ENCODE measurements around the gene CYB5B.

The CYB5B gene

GRCh38 chr16:69396187-69397061 lies 28.0 kb upstream of the CYB5B start:
- WGBS (ENCODE audit: insufficient coverage, insufficient read length) = no CpG with 5 or more reads among the region's 13 CpGs
- Histone ChIP-seq H3K36me3 (ENCODE audit: control insufficient read depth, insufficient read depth, low read length) (no peaks in the 10 kb centered on the region), H3K4me3 (ENCODE audit: low read length) (no peak overlapping the region), H3K9me3 (ENCODE audit: control insufficient read depth, insufficient read depth, low read length) (no peaks in the 10 kb centered on the region), H3K27me3 (ENCODE audit: control insufficient read depth, insufficient read depth, low read length) (no peaks in the 10 kb centered on the region), H3K27ac (ENCODE audit: low read length) (no peak overlapping the region), H3K4me1 (ENCODE audit: control insufficient read depth, insufficient read depth, low read length) (no peaks in the 10 kb centered on the region; the same call in 1 of the 2 replicates)
- no peak for DNase-seq (ENCODE audit: low read depth, low spot score)

GRCh38 chr16:69397821-69398521 lies 26.4 kb upstream of the CYB5B start:
- no peak for DNase-seq (ENCODE audit: low read depth, low spot score)
- no CpG with 5 or more reads among the region's 6 CpGs for WGBS (ENCODE audit: insufficient coverage, insufficient read length)
- no peak overlapping the region for H3K27ac ChIP-seq (ENCODE audit: low read length)

GRCh38 chr16:69399361-69399760 lies 25.1 kb upstream of the CYB5B start:
- H3K9me3 ChIP-seq (ENCODE audit: control insufficient read depth, insufficient read depth, low read length) = no peaks in the 10 kb centered on the region
- H3K36me3 ChIP-seq (ENCODE audit: control insufficient read depth, insufficient read depth, low read length) = no peaks in the 10 kb centered on the region
- H3K27ac ChIP-seq (ENCODE audit: low read length) = no peak overlapping the region
- H3K27me3 ChIP-seq (ENCODE audit: control insufficient read depth, insufficient read depth, low read length) = no peaks in the 10 kb centered on the region
- no peaks in the 10 kb centered on the region; the same call in 1 of the 2 replicates for H3K4me1 ChIP-seq (ENCODE audit: control insufficient read depth, insufficient read depth, low read length)
- WGBS (ENCODE audit: insufficient coverage, insufficient read length) = no CpG with 5 or more reads among the region's 3 CpGs
- no peak overlapping the region for H3K4me3 ChIP-seq (ENCODE audit: low read length)
- no peak for DNase-seq (ENCODE audit: low read depth, low spot score)

More at GRCh38 chr16:69397821-69398521, 26.4 kb upstream of the CYB5B start:
- Histone ChIP-seq H3K27me3 (ENCODE audit: control insufficient read depth, insufficient read depth, low read length) (no peaks in the 10 kb centered on the region), H3K4me3 (ENCODE audit: low read length) (no peak overlapping the region), H3K36me3 (ENCODE audit: control insufficient read depth, insufficient read depth, low read length) (no peaks in the 10 kb centered on the region), H3K4me1 (ENCODE audit: control insufficient read depth, insufficient read depth, low read length) (no peaks in the 10 kb centered on the region; the same call in 1 of the 2 replicates), H3K9me3 (ENCODE audit: control insufficient read depth, insufficient read depth, low read length) (no peaks in the 10 kb centered on the region)

GRCh38 chr16:69402439-69402838 lies 22.0 kb upstream of the CYB5B start:
- Histone ChIP-seq H3K27ac (ENCODE audit: low read length) (no peak overlapping the region), H3K4me3 (ENCODE audit: low read length) (no peak overlapping the region), H3K36me3 (ENCODE audit: control insufficient read depth, insufficient read depth, low read length) (no peaks in the 10 kb centered on the region), H3K9me3 (ENCODE audit: control insufficient read depth, insufficient read depth, low read length) (no peaks in the 10 kb centered on the region), H3K4me1 (ENCODE audit: control insufficient read depth, insufficient read depth, low read length) (no peaks in the 10 kb centered on the region), H3K27me3 (ENCODE audit: control insufficient read depth, insufficient read depth, low read length) (no peaks in the 10 kb centered on the region)
- DNase-seq (ENCODE audit: low read depth, low spot score) = no peak
- WGBS (ENCODE audit: insufficient coverage, insufficient read length) = no CpG with 5 or more reads among the region's 4 CpGs

GRCh38 chr16:69404275-69404805 lies 20.1 kb upstream of the CYB5B start:
- no peak for DNase-seq (ENCODE audit: low read depth, low spot score)
- Histone ChIP-seq H3K27ac (ENCODE audit: low read length) (no peak overlapping the region), H3K27me3 (ENCODE audit: control insufficient read depth, insufficient read depth, low read length) (no peaks in the 10 kb centered on the region), H3K4me1 (ENCODE audit: control insufficient read depth, insufficient read depth, low read length) (no peaks in the 10 kb centered on the region), H3K36me3 (ENCODE audit: control insufficient read depth, insufficient read depth, low read length) (no peaks in the 10 kb centered on the region), H3K9me3 (ENCODE audit: control insufficient read depth, insufficient read depth, low read length) (no peaks in the 10 kb centered on the region), H3K4me3 (ENCODE audit: low read length) (no peak overlapping the region)
- no CpG with 5 or more reads among the region's 4 CpGs for WGBS (ENCODE audit: insufficient coverage, insufficient read length)

GRCh38 chr16:69405326-69405725 lies 19.1 kb upstream of the CYB5B start:
- Histone ChIP-seq H3K9me3 (ENCODE audit: control insufficient read depth, insufficient read depth, low read length) (no peaks in the 10 kb centered on the region), H3K27ac (ENCODE audit: low read length) (no peak overlapping the region), H3K4me3 (ENCODE audit: low read length) (no peak overlapping the region), H3K4me1 (ENCODE audit: control insufficient read depth, insufficient read depth, low read length) (no peaks in the 10 kb centered on the region), H3K36me3 (ENCODE audit: control insufficient read depth, insufficient read depth, low read length) (no peaks in the 10 kb centered on the region), H3K27me3 (ENCODE audit: control insufficient read depth, insufficient read depth, low read length) (no peaks in the 10 kb centered on the region)
- WGBS (ENCODE audit: insufficient coverage, insufficient read length) = no CpG with 5 or more reads among the region's 2 CpGs
- no peak for DNase-seq (ENCODE audit: low read depth, low spot score)

GRCh38 chr16:69405757-69406156 lies 18.7 kb upstream of the CYB5B start:
- Histone ChIP-seq H3K27ac (ENCODE audit: low read length) (no peak overlapping the region), H3K4me3 (ENCODE audit: low read length) (no peak overlapping the region), H3K9me3 (ENCODE audit: control insufficient read depth, insufficient read depth, low read length) (no peaks in the 10 kb centered on the region), H3K4me1 (ENCODE audit: control insufficient read depth, insufficient read depth, low read length) (no peaks in the 10 kb centered on the region), H3K27me3 (ENCODE audit: control insufficient read depth, insufficient read depth, low read length) (no peaks in the 10 kb centered on the region), H3K36me3 (ENCODE audit: control insufficient read depth, insufficient read depth, low read length) (no peaks in the 10 kb centered on the region)
- no CpG with 5 or more reads among the region's 5 CpGs for WGBS (ENCODE audit: insufficient coverage, insufficient read length)
- DNase-seq (ENCODE audit: low read depth, low spot score) = no peak

GRCh38 chr16:69406780-69407331 lies 17.6 kb upstream of the CYB5B start:
- H3K9me3 ChIP-seq (ENCODE audit: control insufficient read depth, insufficient read depth, low read length) = no peaks in the 10 kb centered on the region
- no peak overlapping the region for H3K4me3 ChIP-seq (ENCODE audit: low read length)
- H3K4me1 ChIP-seq (ENCODE audit: control insufficient read depth, insufficient read depth, low read length) = no peaks in the 10 kb centered on the region
- no peak for DNase-seq (ENCODE audit: low read depth, low spot score)
- H3K36me3 ChIP-seq (ENCODE audit: control insufficient read depth, insufficient read depth, low read length) = no peaks in the 10 kb centered on the region
- no peak overlapping the region for H3K27ac ChIP-seq (ENCODE audit: low read length)
- no peaks in the 10 kb centered on the region for H3K27me3 ChIP-seq (ENCODE audit: control insufficient read depth, insufficient read depth, low read length)
- WGBS (ENCODE audit: insufficient coverage, insufficient read length) = no CpG with 5 or more reads among the region's 9 CpGs

- no peak for DNase-seq (ENCODE audit: low read depth, low spot score)
- H3K36me3 ChIP-seq (ENCODE audit: control insufficient read depth, insufficient read depth, low read length) = no peaks in the 10 kb centered on the region
- no peaks in the 10 kb centered on the region for H3K9me3 ChIP-seq (ENCODE audit: control insufficient read depth, insufficient read depth, low read length)
- no peak overlapping the region for H3K27ac ChIP-seq (ENCODE audit: low read length)
- no peak overlapping the region for H3K4me3 ChIP-seq (ENCODE audit: low read length)
- WGBS (ENCODE audit: insufficient coverage, insufficient read length) = no CpG with 5 or more reads among the region's 7 CpGs
- H3K27me3 ChIP-seq (ENCODE audit: control insufficient read depth, insufficient read depth, low read length) = no peaks in the 10 kb centered on the region
- no peaks in the 10 kb centered on the region for H3K4me1 ChIP-seq (ENCODE audit: control insufficient read depth, insufficient read depth, low read length)
These were observed 16.6 kb upstream of the CYB5B start for GRCh38 chr16:69407702-69408323.

GRCh38 chr16:69408475-69408874 lies 15.9 kb upstream of the CYB5B start:
- H3K27ac ChIP-seq (ENCODE audit: low read length) = no peak overlapping the region
- no peaks in the 10 kb centered on the region for H3K4me1 ChIP-seq (ENCODE audit: control insufficient read depth, insufficient read depth, low read length)
- H3K27me3 ChIP-seq (ENCODE audit: control insufficient read depth, insufficient read depth, low read length) = no peaks in the 10 kb centered on the region
- no CpG with 5 or more reads among the region's 6 CpGs for WGBS (ENCODE audit: insufficient coverage, insufficient read length)
- no peaks in the 10 kb centered on the region for H3K9me3 ChIP-seq (ENCODE audit: control insufficient read depth, insufficient read depth, low read length)
- no peak for DNase-seq (ENCODE audit: low read depth, low spot score)
- no peaks in the 10 kb centered on the region for H3K36me3 ChIP-seq (ENCODE audit: control insufficient read depth, insufficient read depth, low read length)
- H3K4me3 ChIP-seq (ENCODE audit: low read length) = no peak overlapping the region
